ENCODE measurements around the gene CCM2. TPM values are rescaled to one million over a fixed set of nuclear protein-coding genes. Genes with fewer than 3 reads are reported as not detected.

Gene CCM2
- total RNA-seq, 1 donor from 2014 or later = 28.7 TPM

DNA sequence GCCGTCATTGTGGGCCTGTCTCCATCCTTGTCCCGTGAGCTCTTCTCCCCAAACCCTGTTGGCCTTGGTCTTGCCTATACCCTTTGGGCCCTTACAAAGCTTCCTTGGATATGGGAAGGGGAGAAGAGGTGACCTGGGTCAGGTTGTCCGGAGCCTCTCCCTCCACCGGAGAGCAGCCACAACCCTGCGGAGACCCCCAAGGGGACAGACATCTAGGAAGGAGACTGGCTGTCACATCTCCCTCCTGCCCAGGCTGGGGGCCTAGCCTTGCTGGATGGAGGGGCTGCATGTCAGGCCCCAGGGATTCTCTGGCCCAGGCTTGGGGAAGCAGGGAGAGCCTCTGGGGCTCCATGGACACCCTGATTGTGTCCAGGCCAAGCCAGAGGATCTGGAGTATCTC is 76.9 kb downstream of the CCM2 start:
- Histone ChIP-seq H3K4me1 (ENCODE audit: control insufficient read depth in 3 of 3, insufficient read depth in 3 of 3, low read length in 3 of 3) (no peaks in the 10 kb centered on the region), H3K27me3 (ENCODE audit: control insufficient read depth in 3 of 3, insufficient read depth in 3 of 3, low read length in 3 of 3) (no peaks in the 10 kb centered on the region), H3K36me3 (ENCODE audit: control insufficient read depth in 3 of 3, insufficient read depth in 3 of 3, low read length in 3 of 3) (peaks cover 48 to 50% (median 49%) of the 10 kb centered on the region in 3 donors)

DNA sequence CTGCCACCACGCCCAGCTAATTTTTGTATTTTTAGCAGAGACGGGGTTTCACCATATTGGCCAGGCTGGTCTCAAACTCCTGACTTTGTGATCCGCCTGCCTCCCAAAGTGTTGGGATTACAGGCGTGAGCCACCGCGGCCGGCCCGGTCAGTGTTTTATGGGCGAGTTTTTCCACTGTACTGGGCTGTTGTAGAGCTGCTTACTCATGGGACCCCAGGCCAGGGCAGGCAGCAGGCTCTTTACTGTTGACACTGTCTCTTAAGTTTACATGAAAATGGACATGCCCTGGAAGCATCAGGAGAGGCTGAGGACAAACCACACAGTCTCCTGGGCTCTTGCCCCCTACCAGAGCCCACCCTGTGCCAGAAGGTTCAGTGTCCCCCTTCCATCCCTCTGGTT is 77.6 kb downstream of the CCM2 start:
- Histone ChIP-seq H3K4me3 (ENCODE audit: low read length in 3 of 3) (no peak overlapping the region), H3K9ac (ENCODE audit: low read depth in 1 of 3, low read length in 3 of 3) (no peak overlapping the region), H3K27ac (ENCODE audit: low read depth, low read length) (no peak overlapping the region), H3K36me3 (ENCODE audit: control insufficient read depth in 3 of 3, insufficient read depth in 3 of 3, low read length in 3 of 3) (peaks cover 41 to 44% (median 44%) of the 10 kb centered on the region in 3 donors), H3K9me3 (ENCODE audit: control insufficient read depth in 3 of 3, low read length in 3 of 3) (no peaks in the 10 kb centered on the region), H3K4me1 (ENCODE audit: control insufficient read depth in 3 of 3, insufficient read depth in 3 of 3, low read length in 3 of 3) (no peaks in the 10 kb centered on the region), H3K27me3 (ENCODE audit: control insufficient read depth in 3 of 3, insufficient read depth in 3 of 3, low read length in 3 of 3) (no peaks in the 10 kb centered on the region)

More for the DNA sequence above, 76.9 kb downstream of the CCM2 start:
- H3K9me3 ChIP-seq (ENCODE audit: control insufficient read depth in 3 of 3, low read length in 3 of 3) = no peaks in the 10 kb centered on the region
- no peak overlapping the region for H3K9ac ChIP-seq (ENCODE audit: low read depth in 1 of 3, low read length in 3 of 3)
- H3K4me3 ChIP-seq (ENCODE audit: low read length in 3 of 3) = no peak overlapping the region
- H3K27ac ChIP-seq (ENCODE audit: low read depth, low read length) = no peak overlapping the region

DNA sequence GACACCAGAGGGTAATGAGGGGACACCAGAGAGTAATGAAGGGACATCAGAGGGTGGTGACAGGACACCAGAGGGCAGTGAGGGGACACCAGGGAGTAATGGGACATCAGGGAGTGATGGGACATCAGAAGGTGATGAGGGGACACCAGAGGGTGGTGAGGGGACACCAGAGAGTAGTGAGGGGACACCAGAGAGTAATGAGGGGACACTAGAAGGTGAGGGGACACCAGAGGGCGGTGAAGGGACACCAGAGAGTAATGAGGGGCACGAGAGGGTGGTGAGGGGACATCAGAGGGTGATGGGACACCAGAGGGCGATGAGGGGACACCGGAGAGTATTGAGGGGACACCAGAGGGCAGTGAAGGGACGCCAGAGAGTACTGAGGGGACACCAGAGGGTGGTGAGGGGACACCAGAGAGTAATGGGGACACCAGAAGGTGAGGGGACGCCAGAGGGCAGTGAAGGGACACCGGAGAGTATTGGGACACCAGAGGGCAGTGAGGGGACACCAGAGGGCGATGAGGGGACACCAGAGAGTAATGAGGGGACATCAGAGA is 78.2 kb downstream of the CCM2 start:
- H3K27ac ChIP-seq (ENCODE audit: low read depth, low read length) = no peak overlapping the region
- H3K36me3 ChIP-seq (ENCODE audit: control insufficient read depth in 3 of 3, insufficient read depth in 3 of 3, low read length in 3 of 3) = peaks cover 36 to 38% (median 37%) of the 10 kb centered on the region in 3 donors
- H3K9ac ChIP-seq (ENCODE audit: low read depth in 1 of 3, low read length in 3 of 3) = no peak overlapping the region

DNA sequence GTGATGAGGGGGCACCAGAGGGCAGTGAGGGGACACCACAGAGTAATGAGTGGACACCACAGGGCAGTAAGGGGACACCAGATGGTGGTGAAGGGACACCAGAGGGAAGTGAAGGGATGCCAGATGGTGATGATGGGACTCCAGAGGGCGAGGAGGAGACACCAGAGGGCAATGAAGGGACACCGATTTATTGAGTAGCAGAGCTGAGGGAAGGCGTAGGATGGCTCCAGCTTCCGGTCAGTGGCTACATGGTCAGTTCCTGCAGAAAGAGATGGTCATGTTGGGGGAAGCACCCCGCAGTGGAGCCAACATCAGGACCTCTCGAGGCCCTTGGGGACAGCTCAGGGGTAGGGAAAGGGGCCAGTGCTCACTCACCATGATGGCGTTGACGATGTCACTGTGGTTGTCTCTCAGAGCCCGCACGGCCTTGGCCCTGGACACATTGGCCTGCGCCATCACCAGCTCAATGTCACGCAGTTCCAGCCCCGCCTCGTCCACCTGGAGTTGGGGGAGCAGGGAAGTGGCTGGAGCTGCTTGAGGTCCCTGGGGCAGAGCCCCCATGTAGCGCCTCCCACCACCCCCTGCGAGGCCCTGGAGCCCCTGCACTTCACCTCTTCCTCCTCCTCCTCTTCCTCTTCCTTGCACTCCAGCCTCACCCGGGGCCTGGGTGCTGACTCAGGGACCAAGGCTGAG is 80.4 kb downstream of the CCM2 start:
- Histone ChIP-seq H3K4me3 (ENCODE audit: low read length in 3 of 3) (no peak overlapping the region), H3K27me3 (ENCODE audit: control insufficient read depth in 3 of 3, insufficient read depth in 3 of 3, low read length in 3 of 3) (no peaks in the 10 kb centered on the region), H3K4me1 (ENCODE audit: control insufficient read depth in 3 of 3, insufficient read depth in 3 of 3, low read length in 3 of 3) (no peaks in the 10 kb centered on the region), H3K9ac (ENCODE audit: low read depth in 1 of 3, low read length in 3 of 3) (no peak overlapping the region), H3K27ac (ENCODE audit: low read depth, low read length) (no peak overlapping the region), H3K36me3 (ENCODE audit: control insufficient read depth in 3 of 3, insufficient read depth in 3 of 3, low read length in 3 of 3) (peaks cover 16 to 18% (median 17%) of the 10 kb centered on the region in 3 donors), H3K9me3 (ENCODE audit: control insufficient read depth in 3 of 3, low read length in 3 of 3) (no peaks in the 10 kb centered on the region)

More for the DNA sequence above, 78.2 kb downstream of the CCM2 start:
- no peak overlapping the region for H3K4me3 ChIP-seq (ENCODE audit: low read length in 3 of 3)
- H3K4me1 ChIP-seq (ENCODE audit: control insufficient read depth in 3 of 3, insufficient read depth in 3 of 3, low read length in 3 of 3) = no peaks in the 10 kb centered on the region
- no peaks in the 10 kb centered on the region for H3K27me3 ChIP-seq (ENCODE audit: control insufficient read depth in 3 of 3, insufficient read depth in 3 of 3, low read length in 3 of 3)
- no peaks in the 10 kb centered on the region for H3K9me3 ChIP-seq (ENCODE audit: control insufficient read depth in 3 of 3, low read length in 3 of 3)

DNA sequence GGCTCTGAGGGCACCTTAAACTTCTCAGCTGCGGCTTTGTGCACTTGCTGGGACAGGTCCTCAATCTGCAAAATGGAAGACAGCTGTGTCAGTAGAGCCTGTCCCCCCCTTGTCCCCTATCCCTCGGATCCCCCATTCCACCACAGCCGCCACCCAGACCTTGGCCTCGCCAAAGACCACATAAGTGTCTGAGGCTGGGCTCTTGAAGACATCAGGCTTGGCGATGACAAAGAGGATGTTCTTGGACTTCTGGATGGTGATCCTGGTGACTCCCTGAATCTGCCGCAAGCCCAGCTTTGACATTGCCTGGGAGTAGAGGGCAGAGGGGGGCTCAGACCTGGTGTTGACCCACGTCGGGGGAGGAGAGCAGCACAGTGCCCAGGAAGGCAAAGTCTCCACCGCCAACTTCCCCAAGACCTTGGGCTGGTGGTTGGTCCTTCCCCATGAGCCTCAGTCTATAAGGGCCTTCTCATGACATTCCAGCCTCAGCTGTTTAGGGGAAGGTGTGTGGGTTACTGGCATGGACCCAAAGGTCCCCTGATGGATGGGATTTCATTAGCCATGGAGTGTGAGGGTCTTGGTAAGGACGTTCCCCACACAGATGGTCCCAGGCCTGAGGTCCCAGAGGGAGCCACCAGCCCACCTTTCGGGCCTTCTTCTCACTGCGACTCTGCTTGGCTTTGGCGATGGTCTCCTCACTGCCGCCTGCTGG is 81.1 kb downstream of the CCM2 start:
- Histone ChIP-seq H3K36me3 (ENCODE audit: control insufficient read depth in 3 of 3, insufficient read depth in 3 of 3, low read length in 3 of 3) (peaks cover 9 to 11% (median 10%) of the 10 kb centered on the region in 3 donors), H3K9ac (ENCODE audit: low read depth in 1 of 3, low read length in 3 of 3) (no peak overlapping the region), H3K27ac (ENCODE audit: low read depth, low read length) (no peak overlapping the region), H3K4me3 (ENCODE audit: low read length in 3 of 3) (no peak overlapping the region), H3K4me1 (ENCODE audit: control insufficient read depth in 3 of 3, insufficient read depth in 3 of 3, low read length in 3 of 3) (no peaks in the 10 kb centered on the region), H3K9me3 (ENCODE audit: control insufficient read depth in 3 of 3, low read length in 3 of 3) (no peaks in the 10 kb centered on the region), H3K27me3 (ENCODE audit: control insufficient read depth in 3 of 3, insufficient read depth in 3 of 3, low read length in 3 of 3) (no peaks in the 10 kb centered on the region)

DNA sequence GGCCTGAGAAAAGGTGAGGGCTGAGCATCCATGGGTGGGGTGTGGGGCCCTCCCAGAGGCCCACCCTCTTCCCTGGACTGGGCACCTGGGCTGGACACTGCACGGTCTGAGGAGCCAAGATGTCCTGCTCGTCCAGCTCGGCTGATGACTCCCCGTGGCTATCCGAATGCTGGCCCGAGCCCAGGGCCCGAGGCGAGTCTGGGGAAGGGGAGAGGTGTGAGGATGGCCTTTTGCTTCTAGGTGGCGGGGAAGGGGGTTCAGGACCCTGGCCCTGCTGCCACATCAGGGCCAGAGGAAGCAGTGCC is 81.6 kb downstream of the CCM2 start:
- Histone ChIP-seq H3K27me3 (ENCODE audit: control insufficient read depth in 3 of 3, insufficient read depth in 3 of 3, low read length in 3 of 3) (no peaks in the 10 kb centered on the region), H3K9me3 (ENCODE audit: control insufficient read depth in 3 of 3, low read length in 3 of 3) (no peaks in the 10 kb centered on the region), H3K36me3 (ENCODE audit: control insufficient read depth in 3 of 3, insufficient read depth in 3 of 3, low read length in 3 of 3) (peaks cover 5 to 7% (median 6%) of the 10 kb centered on the region in 3 donors), H3K4me1 (ENCODE audit: control insufficient read depth in 3 of 3, insufficient read depth in 3 of 3, low read length in 3 of 3) (no peaks in the 10 kb centered on the region), H3K9ac (ENCODE audit: low read depth in 1 of 3, low read length in 3 of 3) (no peak overlapping the region), H3K27ac (ENCODE audit: low read depth, low read length) (no peak overlapping the region), H3K4me3 (ENCODE audit: low read length in 3 of 3) (no peak overlapping the region)

DNA sequence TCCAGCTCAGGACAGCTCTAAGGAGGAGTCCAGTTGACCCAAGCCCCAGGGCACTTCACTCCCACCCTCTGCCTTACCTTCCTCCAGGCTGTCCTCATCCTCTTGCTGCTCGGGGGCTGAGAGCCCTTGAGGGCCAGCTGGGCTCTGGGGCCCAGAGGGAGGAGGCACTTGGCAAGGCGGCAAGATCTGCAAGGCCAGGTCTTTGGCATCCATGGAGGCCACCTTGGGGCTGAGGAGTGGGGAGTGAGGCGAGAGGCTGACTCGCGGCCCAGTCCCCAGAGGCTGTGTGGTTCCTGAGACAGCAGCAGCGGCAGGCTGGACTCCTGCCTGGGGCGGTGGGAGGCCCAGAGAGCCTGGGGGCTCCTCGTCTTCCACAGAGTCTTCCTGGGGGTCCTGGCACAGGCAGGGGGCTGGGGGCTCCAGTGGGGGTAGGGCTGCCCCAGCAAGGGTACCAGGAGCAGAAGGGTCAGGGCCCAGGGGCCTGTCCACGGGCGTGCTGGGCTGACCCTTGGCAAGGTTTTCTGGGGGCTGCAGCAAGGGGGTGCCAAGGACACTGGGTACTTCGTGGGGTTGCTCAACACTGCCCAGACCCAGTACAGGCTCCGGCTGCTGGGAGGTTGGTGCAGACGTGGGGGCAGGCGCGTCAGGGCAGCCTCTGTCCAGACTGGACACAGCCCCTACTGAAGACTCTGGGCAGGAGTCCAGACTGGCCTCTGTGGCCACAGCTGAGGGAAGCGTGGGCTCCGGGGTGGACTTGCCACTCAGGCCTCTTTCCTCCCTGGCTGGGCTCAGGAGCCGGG is 82.2 kb downstream of the CCM2 start:
- Histone ChIP-seq H3K4me1 (ENCODE audit: control insufficient read depth in 3 of 3, insufficient read depth in 3 of 3, low read length in 3 of 3) (no peaks in the 10 kb centered on the region), H3K27ac (ENCODE audit: low read depth, low read length) (no peak overlapping the region), H3K9me3 (ENCODE audit: control insufficient read depth in 3 of 3, low read length in 3 of 3) (no peaks in the 10 kb centered on the region), H3K9ac (ENCODE audit: low read depth in 1 of 3, low read length in 3 of 3) (no peak overlapping the region), H3K27me3 (ENCODE audit: control insufficient read depth in 3 of 3, insufficient read depth in 3 of 3, low read length in 3 of 3) (no peaks in the 10 kb centered on the region), H3K36me3 (ENCODE audit: control insufficient read depth in 3 of 3, insufficient read depth in 3 of 3, low read length in 3 of 3) (peaks cover 0 to 3% (median 1%) of the 10 kb centered on the region in 3 donors), H3K4me3 (ENCODE audit: low read length in 3 of 3) (no peak overlapping the region)

DNA sequence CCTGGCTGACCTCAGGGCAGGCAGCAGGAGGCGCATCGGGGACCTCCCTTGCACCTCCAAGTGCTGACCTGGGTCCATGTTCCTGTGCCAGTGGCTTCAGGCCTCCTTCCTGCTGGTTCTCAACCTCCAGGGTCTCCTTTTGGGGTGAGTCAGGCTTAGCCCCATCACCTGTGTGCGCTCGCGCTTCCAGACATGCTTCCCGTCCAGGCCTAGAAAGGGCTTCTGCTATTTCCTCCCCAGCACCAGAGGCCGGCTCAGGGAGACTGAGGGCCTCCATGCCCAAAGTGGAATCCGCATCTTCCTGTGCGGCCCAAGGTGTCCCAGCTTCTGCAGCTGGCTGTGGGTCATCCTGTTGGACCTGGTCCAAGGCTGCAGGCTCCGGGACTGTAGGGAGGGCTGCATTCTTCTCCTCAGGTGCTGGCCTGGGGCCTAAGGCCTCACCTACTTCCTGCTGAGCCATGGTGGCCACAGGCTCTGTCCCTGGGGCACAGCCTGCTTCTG is 82.9 kb downstream of the CCM2 start:
- no peaks in the 10 kb centered on the region for H3K9me3 ChIP-seq (ENCODE audit: control insufficient read depth in 3 of 3, low read length in 3 of 3)
- H3K27me3 ChIP-seq (ENCODE audit: control insufficient read depth in 3 of 3, insufficient read depth in 3 of 3, low read length in 3 of 3) = no peaks in the 10 kb centered on the region
- no peak overlapping the region for H3K9ac ChIP-seq (ENCODE audit: low read depth in 1 of 3, low read length in 3 of 3)
- no peak overlapping the region for H3K27ac ChIP-seq (ENCODE audit: low read depth, low read length)
- H3K36me3 ChIP-seq (ENCODE audit: control insufficient read depth in 3 of 3, insufficient read depth in 3 of 3, low read length in 3 of 3) = peaks cover 0 to under 1% (median 0%) of the 10 kb centered on the region in 3 donors
- no peak overlapping the region for H3K4me3 ChIP-seq (ENCODE audit: low read length in 3 of 3)
- peaks cover 0 to under 1% (median 0%) of the 10 kb centered on the region in 3 donors for H3K4me1 ChIP-seq (ENCODE audit: control insufficient read depth in 3 of 3, insufficient read depth in 3 of 3, low read length in 3 of 3)

DNA sequence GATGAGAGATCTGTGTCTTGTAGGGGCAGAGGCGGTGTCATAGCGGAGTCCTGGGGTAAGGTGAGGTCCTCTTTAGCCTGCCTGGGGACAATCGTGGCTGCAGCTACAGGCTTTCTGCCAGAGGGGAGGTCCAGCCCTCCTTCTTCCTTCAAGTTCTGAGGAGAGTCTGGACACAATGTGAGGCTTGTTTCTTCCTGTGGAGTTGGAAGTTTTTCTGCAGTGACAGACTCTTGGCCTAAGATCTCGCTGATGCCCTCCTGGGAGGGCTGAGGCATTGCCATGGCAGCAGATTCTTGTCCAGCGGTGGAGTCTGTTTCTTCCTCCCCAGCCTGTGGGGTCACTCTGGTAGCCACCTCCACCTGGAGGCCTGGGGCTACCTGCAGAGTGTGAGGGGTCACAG is 84.3 kb downstream of the CCM2 start:
- peaks cover 0 to 3% (median 2%) of the 10 kb centered on the region in 3 donors for H3K27me3 ChIP-seq (ENCODE audit: control insufficient read depth in 3 of 3, insufficient read depth in 3 of 3, low read length in 3 of 3)
- no peaks in the 10 kb centered on the region for H3K36me3 ChIP-seq (ENCODE audit: control insufficient read depth in 3 of 3, insufficient read depth in 3 of 3, low read length in 3 of 3)
- H3K4me3 ChIP-seq (ENCODE audit: low read length in 3 of 3) = no peak overlapping the region
- no peak overlapping the region for H3K9ac ChIP-seq (ENCODE audit: low read depth in 1 of 3, low read length in 3 of 3)
- H3K9me3 ChIP-seq (ENCODE audit: control insufficient read depth in 3 of 3, low read length in 3 of 3) = no peaks in the 10 kb centered on the region
- H3K27ac ChIP-seq (ENCODE audit: low read depth, low read length) = no peak overlapping the region
- peaks cover 0 to 5% (median 0%) of the 10 kb centered on the region in 3 donors for H3K4me1 ChIP-seq (ENCODE audit: control insufficient read depth in 3 of 3, insufficient read depth in 3 of 3, low read length in 3 of 3)

All from skeletal muscle tissue (tissue), 4 donors.